Measurements from ENCODE around the gene XAF1. TPM values are rescaled to one million over a fixed set of nuclear protein-coding genes. Genes with fewer than 3 reads are reported as not detected.

The XAF1 gene
- total RNA-seq, 4 donors from 2014 or later = 5.3 to 10.2 (median 6.6) TPM

DNA sequence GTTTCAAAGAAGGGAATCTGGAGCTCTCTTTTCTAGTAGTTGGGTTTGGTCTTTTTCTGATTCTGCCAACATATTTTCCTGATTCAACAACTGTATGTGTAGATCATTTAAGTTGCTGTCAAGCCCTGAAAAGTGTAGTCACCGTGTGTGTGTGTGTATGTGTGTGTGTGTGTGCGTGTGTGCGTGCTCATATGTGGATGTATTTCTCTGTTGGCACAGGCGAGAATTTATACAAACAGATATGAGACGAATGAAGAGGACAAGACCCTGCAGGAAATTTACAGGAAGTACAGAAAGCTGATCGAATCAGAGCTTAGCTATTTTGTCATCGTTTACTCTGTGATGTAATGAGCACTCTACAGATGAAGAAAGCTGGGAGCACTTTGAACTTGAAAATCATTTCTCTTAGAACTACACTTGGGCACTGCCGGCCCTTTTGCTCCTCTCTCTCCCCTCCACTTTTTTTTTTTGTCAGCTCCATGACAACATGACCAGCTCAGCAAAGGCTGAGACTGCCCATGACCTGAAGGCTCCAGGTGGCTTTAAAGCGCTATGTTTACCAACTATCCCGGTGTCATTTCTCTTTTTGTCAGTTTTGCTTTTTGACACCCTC is 31.3 kb downstream of the XAF1 start:
- intact Hi-C loops (cut with DNase I; ENCODE audit: low total_unique reads) = no loop called here
- no peak for TF ChIP-seq CTCF (IDR thresholded peaks at IDR 0.05)
- no peak for TF ChIP-seq POLR2A (IDR thresholded peaks at IDR 0.05)
- DNase-seq (ENCODE audit: low spot score in 2 of 2) = no peak
- WGBS, 2 donors = 42 to 47% methylated on average over 10 of the region's 10 CpGs
- no peak overlapping the region for H3K4me3 ChIP-seq (ENCODE audit: low read depth, poor library complexity, severe bottlenecking)

GRCh38 chr17:6789146-6789545 is 33.3 kb downstream of the XAF1 start:
- TF ChIP-seq POLR2A (IDR thresholded peaks at IDR 0.05) (no peak), CTCF (IDR thresholded peaks at IDR 0.05) (no peak)
- no peak overlapping the region for H3K4me3 ChIP-seq (ENCODE audit: low read depth, poor library complexity, severe bottlenecking)
- WGBS, 2 donors = 38 to 48% methylated on average over 4 of the region's 4 CpGs
- intact Hi-C loops (cut with DNase I; ENCODE audit: low total_unique reads) = no loop called here
- DNase-seq (ENCODE audit: low spot score in 2 of 2) = no peak

GRCh38 chr17:6793748-6794493 is 38.1 kb downstream of the XAF1 start:
- TF ChIP-seq POLR2A (IDR thresholded peaks at IDR 0.05) (no peak), CTCF (IDR thresholded peaks at IDR 0.05) (no peak)
- H3K4me3 ChIP-seq (ENCODE audit: low read depth, poor library complexity, severe bottlenecking) = no peak overlapping the region
- 73 to 80% methylated on average over 5 of the region's 5 CpGs for WGBS, 2 donors
- no peak for DNase-seq (ENCODE audit: low spot score in 2 of 2)
- intact Hi-C loops (cut with DNase I; ENCODE audit: low total_unique reads) = no loop called here

DNA sequence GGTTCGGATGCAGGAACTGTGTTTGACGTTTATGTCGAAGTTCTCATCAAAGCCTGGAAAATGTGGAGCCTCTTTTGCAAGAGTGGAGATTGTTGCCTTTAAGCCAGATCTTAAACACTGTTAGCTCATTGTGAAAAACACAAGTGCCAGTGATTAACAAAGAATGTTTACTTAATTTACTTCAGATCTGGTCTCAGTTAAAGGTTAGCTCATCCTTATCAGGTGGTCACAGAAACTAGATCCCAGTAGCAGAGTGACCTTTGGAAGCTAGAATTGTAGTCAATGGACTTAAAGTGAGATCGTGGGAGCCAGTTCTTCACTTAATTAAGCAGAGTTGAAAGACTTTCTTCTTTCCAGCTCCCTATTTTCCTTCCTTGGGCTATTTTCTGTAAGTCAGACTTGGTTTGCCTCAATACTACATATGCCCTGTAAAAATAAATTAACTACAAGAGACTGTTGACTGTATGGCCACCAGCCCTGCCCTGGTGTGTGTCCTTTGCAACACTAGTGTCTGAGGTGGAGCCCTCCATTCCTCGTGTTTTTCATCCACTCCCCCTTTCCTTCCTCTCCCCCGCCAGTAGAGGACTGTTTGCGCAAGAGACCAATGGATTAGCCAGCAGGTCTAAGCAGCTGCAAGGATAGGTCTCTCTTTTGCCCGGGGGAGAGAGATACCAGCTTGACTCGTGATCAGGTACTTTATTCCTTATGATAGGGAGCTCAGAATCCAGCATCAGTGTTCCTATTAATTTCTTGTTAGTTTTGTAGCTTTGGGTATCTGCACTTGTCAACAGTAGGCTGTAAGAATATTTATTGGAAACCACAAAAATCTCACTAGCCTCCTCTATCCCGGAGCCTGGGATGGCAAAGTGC is 40.4 kb downstream of the XAF1 start:
- 62 to 68% methylated on average over 10 of the region's 10 CpGs for WGBS, 2 donors
- H3K4me3 ChIP-seq (ENCODE audit: low read depth, poor library complexity, severe bottlenecking) = no peak overlapping the region
- DNase-seq (ENCODE audit: low spot score in 2 of 2) = no peak
- no peak for TF ChIP-seq CTCF (IDR thresholded peaks at IDR 0.05)
- no peak for TF ChIP-seq POLR2A (IDR thresholded peaks at IDR 0.05)
- intact Hi-C loops (cut with DNase I; ENCODE audit: low total_unique reads) = no loop called here

DNA sequence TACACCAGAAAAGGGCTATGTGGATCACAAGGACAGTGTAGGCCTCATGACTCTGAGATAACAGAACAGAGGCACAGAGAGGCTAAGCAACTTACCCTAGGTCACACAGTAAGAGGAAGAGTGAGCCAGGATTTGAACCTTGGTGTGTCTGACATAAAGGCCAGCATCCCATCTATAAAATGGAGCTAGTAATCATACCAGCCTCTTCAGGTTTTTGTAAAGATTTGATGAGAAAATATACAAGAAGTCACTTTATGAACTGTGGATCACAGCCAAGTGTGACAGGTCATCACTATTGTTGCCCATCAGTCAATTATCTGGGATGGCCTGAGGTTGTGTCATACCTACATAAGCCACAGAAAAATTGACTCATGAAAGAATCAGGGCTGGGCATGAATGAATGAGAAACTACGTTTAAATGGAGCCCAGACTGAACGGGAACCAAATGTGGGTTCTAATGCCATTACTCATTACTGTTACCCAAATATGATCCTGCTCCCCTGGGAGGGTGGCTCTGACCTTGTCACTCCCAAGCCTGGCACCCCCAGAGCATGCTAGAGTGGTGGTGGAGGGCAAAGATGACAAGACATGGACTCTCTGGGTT is 41.1 kb downstream of the XAF1 start:
- WGBS, 2 donors = 58 to 62% methylated on average over 2 of the region's 2 CpGs
- TF ChIP-seq POLR2A (IDR thresholded peaks at IDR 0.05) (no peak), CTCF (IDR thresholded peaks at IDR 0.05) (no peak)
- intact Hi-C loops (cut with DNase I; ENCODE audit: low total_unique reads) = no loop called here
- no peak overlapping the region for H3K4me3 ChIP-seq (ENCODE audit: low read depth, poor library complexity, severe bottlenecking)
- DNase-seq (ENCODE audit: low spot score in 2 of 2) = no peak

Data from lower leg skin (tissue), 4 donors.